NCI-H2227 (cell line): ENCODE measurements around the gene KRTAP10-10.
"Not testable (repeated sequence)": the region's sequence is repeated elsewhere in the genome, so short reads cannot be mapped to it uniquely, and the experiment has no call there.

Experiments used
- DNase-seq: peaks from one replicate; lab custom pipeline; 2025; ENCODE audit not compliant: unreplicated experiment; lab: John Stamatoyannopoulos, UW

KRTAP10-10 gene

DNA sequence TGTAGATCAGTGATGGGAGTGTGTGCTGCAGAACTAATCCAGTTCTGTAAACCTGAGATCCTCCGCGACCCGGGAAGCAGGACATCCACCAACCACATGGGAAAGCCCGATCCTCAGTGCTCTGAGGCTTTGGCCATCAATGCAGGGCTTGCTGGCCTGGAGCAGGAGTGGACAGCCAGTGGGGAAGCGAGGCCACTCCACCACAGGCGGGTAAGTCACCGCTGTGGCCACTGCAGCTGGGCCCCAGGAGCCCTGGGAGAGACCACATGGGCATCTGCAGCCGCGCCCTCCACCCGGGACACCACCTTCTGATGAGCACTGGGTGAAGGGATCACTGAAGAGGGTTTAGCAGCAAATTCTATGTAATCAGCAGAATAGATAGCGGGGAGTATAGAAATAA lies 44.0 kb downstream of the KRTAP10-10 start:
- DNase-seq = no peak

DNA sequence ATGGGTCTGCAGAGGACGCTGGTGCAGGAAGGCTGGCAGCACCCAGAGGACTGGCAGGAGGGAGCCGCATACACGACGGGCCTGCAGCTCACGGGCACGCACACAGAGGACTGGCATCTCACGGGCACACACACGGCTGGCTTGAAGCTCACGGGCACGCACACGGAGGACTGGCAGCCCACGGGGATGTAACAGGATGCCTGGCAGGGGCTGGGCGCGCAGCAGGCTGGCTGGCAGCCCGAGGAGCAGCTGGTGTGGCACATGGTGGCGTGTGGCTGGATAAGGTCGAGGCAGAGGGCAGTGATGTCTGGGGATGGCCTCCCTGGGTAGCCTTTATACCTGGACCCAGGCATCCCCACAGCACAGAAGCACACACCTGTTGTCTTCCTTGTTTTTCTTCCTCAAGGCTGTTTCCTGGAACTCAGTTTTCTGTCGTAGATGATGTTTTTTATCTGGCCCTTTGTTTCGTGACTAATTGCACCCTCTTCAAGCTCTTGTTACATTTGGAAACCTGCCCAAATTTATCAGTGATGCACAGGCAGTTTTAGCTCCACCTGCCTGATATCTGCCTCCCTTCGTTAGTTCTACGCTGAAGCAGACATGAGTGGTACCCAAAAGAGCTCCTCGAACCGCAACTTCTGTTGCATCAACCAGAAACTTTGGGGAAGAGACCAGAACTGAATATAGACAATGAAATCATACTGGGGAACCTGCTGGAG lies 44.9 kb downstream of the KRTAP10-10 start, which contains the start of gene KRTAP12-1:
TSS of gene KRTAP12-1 (minus strand) at position 303 of the 719 bp plus-strand sequence. CDS start at position 263, 40 bp downstream.
- no peak for DNase-seq

DNA sequence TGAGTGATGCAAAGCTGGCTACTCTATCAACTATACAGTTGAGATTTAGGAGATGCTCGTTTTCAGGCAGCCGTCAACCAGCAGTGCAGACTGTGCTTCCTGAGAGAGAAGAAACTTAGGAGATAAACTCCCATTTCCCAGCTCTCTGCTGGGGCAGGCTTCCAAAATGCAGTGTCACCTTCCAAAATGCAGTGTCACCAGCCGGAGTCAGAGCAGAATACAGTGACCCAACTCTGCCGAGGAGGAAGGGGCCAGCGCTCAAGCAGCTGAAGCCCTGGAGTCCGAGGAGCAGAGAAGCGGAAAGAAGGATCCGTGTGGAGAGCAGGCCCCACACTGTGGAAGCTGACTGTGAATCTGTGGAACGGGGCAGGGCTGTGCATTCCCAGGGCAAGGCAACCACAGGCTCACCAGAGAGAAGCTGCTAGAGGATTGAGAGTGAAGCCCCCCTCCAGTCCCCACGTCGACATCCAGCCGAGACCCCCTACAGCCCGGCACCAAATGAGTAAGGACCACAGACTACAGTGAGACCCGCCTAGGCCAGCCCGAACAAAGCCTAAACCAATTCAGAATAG lies 45.5 kb downstream of the KRTAP10-10 start:
- no peak for DNase-seq

DNA sequence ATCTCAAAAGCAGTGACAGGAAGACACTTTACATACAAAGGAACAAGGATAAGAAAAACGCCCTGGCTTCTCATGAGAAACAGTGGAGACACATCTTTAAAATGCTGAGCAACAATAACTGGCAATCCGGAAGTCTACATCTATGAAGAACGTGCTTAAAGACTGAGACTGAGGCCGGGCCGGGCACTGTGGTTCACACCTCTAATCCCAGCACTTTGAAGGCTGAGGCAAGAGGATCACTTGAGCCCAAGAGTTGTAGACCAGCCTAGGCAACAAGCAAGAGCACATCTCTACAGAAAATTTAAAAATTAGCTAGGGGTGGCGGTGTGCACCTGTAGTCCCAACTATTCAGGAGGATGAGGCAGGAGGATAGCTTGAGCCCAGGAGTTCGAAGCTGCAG lies 46.9 kb downstream of the KRTAP10-10 start:
- DNase-seq = no peak

DNA sequence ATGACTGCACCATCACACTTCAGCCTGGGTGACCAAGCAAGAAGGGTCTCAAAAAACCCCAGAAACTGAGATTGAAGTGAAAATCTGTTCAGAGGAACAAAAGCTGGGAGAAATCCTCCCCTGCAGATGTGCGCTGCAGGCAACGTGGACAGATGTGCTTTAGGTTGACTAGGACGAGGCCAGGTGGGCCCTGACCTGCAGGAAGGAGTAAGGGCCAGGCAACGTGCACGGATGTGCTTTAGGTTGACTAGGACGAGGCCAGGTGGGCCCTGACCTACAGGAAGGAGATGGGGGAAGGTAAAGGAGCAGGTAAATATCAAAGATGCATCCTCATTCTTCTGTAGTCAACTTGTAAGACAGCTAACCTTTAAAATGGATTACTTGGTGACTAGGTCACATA lies 47.3 kb downstream of the KRTAP10-10 start:
- DNase-seq = no peak

DNA sequence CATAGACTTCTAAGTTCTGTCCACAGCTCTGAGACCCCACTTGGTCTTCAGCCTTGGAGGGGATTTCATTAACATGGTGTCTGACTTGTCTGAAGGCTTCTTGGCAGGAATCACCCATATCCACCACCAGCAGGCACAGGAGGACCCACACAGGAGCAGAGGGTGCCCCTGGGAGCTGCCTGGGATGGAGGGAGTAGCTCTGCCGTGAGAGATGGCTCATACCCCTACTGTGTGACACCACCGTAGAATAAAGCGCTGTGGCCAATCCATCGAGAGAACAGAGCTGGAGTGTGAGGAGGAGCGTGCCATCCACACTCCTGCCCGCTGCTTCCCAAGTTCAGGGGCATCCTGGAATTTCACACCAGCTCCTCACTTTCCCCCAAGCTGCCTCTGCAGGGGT lies 47.9 kb downstream of the KRTAP10-10 start:
- DNase-seq = not testable (repeated sequence)

DNA sequence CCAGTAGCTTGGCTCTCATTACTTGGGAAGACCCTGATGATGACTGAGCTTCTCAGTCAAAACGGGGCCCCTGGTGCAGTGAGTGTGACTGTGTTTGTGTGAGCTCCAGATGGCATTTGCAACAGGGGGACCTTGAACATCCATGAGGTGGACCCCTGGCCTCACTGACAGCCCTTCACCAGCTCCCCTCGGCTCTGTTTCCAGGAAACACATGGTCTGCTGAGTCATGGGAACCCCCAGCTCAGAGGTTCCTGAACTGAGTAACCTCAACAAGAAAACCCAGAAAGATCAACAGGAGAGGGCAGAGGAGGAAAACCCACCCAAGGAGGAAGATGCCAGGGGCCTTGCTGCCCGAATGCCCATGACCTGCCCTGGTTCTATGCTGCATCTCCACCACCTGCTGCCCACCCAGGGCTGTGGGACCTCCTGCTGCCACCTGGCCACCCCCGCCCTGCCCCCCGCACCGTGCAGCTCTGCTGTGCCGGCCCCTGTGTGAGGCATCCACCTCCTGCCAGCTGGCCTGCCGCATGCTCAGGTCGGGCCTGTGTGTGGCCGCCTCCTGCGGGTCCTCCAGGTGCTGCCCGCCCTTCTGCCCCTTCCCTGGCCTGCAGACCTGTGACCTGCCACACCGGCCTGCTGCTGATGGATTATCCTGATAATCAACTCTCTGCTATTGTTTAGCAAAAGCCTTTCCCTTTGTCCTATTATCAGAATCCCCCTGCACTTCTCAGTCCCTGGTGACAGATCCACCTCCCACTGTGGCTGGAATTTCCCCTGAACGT lies 49.0 kb downstream of the KRTAP10-10 start:
- DNase-seq = no peak

DNA sequence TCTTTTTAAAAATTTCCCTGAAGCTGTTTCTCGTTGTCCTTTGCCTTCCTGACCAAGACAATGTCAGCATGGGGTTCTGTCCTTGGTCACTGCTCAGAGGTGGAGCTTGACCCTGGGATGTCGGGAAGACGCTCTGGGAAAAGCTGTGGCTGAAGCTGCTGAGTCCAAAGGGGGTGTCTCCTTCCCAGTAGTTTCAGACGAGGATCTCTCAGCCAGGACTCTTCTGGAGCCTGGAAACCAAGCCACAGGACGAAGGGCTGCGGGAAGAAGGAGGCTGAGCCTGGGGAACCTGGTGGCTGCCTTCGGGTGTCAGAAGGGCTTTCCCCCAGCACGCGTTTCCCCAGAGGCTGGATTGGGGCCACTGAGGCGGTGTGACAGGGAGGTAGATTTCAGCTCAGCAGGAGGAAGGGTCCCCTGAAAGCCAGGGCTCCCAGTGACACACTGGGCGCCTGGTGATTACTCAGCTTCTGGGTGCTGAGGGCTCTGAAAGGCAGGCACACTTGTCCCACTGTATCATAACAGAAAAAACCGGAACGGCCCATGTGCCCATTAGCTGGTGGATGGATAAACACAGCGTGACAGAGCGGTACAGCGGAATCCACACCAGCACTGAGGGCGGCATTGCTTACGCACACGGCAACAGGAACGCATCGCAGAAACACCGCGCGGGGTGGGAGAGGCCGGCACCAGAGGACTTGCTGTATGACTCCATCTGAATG lies 49.8 kb downstream of the KRTAP10-10 start:
- no peak for DNase-seq

DNA sequence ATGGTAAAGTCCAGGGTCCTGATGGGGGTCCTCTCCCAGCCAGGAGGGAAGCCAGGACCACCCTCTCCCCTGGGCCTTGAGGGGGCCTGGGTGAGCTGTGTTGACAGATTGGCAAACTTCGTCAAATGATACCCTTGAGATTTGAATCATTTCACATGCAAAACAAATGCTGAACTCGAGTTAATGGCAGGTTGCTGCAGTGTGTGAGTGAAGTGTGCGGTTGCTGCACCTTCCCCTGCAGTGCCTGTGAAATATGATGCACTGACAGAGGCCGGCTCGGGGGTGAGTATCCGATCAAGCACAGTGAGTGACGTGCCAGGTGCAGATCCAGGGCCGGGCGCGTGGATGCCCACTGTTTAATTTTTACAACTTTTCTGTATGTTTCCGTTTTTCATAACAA lies 50.5 kb downstream of the KRTAP10-10 start:
- DNase-seq = no peak
